NCI-H748 (cell line): ENCODE measurements around the gene UNC119B.
"Not testable (repeated sequence)": the region's sequence is repeated elsewhere in the genome, so short reads cannot be mapped to it uniquely, and the experiment has no call there.

ENCODE experiments used
- DNase-seq: peaks from one replicate; lab custom pipeline; 2025; ENCODE audit not compliant: unreplicated experiment; lab: John Stamatoyannopoulos, UW

The UNC119B gene

GRCh38 chr12:120710031-120710804, at the start of gene UNC119B:
TSS of gene UNC119B (plus strand) at chr12:120710458. CDS start at chr12:120710475, 17 bp downstream.
- peak; percentile 73 for DNase-seq

GRCh38 chr12:120661432-120661831, 48.8 kb upstream of the UNC119B start:
- no peak for DNase-seq

- no peak for DNase-seq
Measured at GRCh38 chr12:120662879-120663278, 47.4 kb upstream of the UNC119B start.

- DNase-seq: no peak
Measured at GRCh38 chr12:120663741-120664140, 46.5 kb upstream of the UNC119B start.

GRCh38 chr12:120666571-120667390, 43.5 kb upstream of the UNC119B start:
- no peak for DNase-seq

GRCh38 chr12:120668091-120668867, 42.0 kb upstream of the UNC119B start:
- DNase-seq: no peak

GRCh38 chr12:120668868-120669840, 41.1 kb upstream of the UNC119B start:
- DNase-seq: no peak

GRCh38 chr12:120670237-120670636, 40.0 kb upstream of the UNC119B start:
- DNase-seq: not testable (repeated sequence)

- DNase-seq: no peak
Measured at GRCh38 chr12:120670667-120671066, 39.6 kb upstream of the UNC119B start.

- no peak for DNase-seq
Measured at GRCh38 chr12:120674097-120674636, 36.1 kb upstream of the UNC119B start.

- DNase-seq: no peak
Measured at GRCh38 chr12:120677765-120678473, 32.3 kb upstream of the UNC119B start.

GRCh38 chr12:120678572-120678971, 31.7 kb upstream of the UNC119B start:
- no peak for DNase-seq

GRCh38 chr12:120680165-120680738, 30.0 kb upstream of the UNC119B start:
- DNase-seq: no peak

- DNase-seq: no peak
Measured at GRCh38 chr12:120684523-120684932, 25.7 kb upstream of the UNC119B start.

GRCh38 chr12:120685522-120685921, 24.7 kb upstream of the UNC119B start:
- no peak for DNase-seq

GRCh38 chr12:120686151-120686689, 24.0 kb upstream of the UNC119B start:
- DNase-seq: peak; percentile 99

- peak; percentile 98 for DNase-seq
Measured at GRCh38 chr12:120686690-120687577, 23.3 kb upstream of the UNC119B start, which contains the start of gene MLEC. TSS of gene MLEC (plus strand) at chr12:120687149. CDS start at chr12:120687297, 148 bp downstream.
